A549 (cell line): ENCODE data around the gene INTS3.

Experiments
- CHD2 ChIP-seq: fragments of 150-350 bp; IDR thresholded peaks from 2 replicates; pipeline ENCODE4 v1.6.1; 2014; ENCODE audit warnings: low read length; ENCODE audit not compliant: partially characterized antibody
- CTCF ChIP-seq: fragments of >200 bp; sonication (Bioruptor Twin); formaldehyde crosslinking; IDR thresholded peaks from 3 replicates; pipeline ENCODE4 v1.5.1; 2016
- EHMT2 ChIP-seq: fragments of 200-600 bp; sonication (generic); IDR thresholded peaks from 2 replicates; pipeline ENCODE4 v1.6.1; 2016; ENCODE audit warnings: antibody characterized with exemption, low read depth, mild to moderate bottlenecking, moderate library complexity
- EP300 ChIP-seq, 2 experiments: fragments of >200 bp; sonication (Bioruptor Twin); formaldehyde crosslinking; IDR thresholded peaks; 2 replicates in 1 of 2; 3 replicates in 1 of 2; pipeline ENCODE4 v1.6.1; 2016 to 2017
- KDM5A ChIP-seq: fragments of 200-600 bp; sonication (generic); IDR thresholded peaks from 2 replicates; pipeline ENCODE4 v1.6.1; 2016; ENCODE audit warnings: antibody characterized with exemption, mild to moderate bottlenecking
- POLR2A ChIP-seq: IDR thresholded peaks from 2 replicates; pipeline ENCODE4 v1.6.1; 2012; ENCODE audit warnings: mild to moderate bottlenecking, low read length
- REST ChIP-seq: fragments of 200-600 bp; sonication (generic); IDR thresholded peaks from 2 replicates; pipeline ENCODE4 v1.6.1; 2016; ENCODE audit warnings: antibody characterized with exemption, mild to moderate bottlenecking, moderate library complexity

- no peak for TF ChIP-seq CTCF
- no peak for TF ChIP-seq POLR2A
- TF ChIP-seq REST = no peak
- no peak for TF ChIP-seq KDM5A
- no peak for TF ChIP-seq CHD2
- TF ChIP-seq EHMT2 = no peak
- no peak for TF ChIP-seq EP300 (IDR thresholded peaks at IDR 0.05)
These were observed 39.6 kb upstream of the INTS3 start for GRCh38 chr1:153688276-153688675.
